ENCODE data around the gene SNRNP70. TPM values are rescaled to one million over a fixed set of nuclear protein-coding genes. Genes with fewer than 3 reads are reported as not detected.
A peak's percentile ranks its signal among the peaks of the same experiment; 100 is the strongest.

The SNRNP70 gene
- total and polyA plus RNA-seq, 7 donors: 83.2 to 133 (median 101) TPM

DNA sequence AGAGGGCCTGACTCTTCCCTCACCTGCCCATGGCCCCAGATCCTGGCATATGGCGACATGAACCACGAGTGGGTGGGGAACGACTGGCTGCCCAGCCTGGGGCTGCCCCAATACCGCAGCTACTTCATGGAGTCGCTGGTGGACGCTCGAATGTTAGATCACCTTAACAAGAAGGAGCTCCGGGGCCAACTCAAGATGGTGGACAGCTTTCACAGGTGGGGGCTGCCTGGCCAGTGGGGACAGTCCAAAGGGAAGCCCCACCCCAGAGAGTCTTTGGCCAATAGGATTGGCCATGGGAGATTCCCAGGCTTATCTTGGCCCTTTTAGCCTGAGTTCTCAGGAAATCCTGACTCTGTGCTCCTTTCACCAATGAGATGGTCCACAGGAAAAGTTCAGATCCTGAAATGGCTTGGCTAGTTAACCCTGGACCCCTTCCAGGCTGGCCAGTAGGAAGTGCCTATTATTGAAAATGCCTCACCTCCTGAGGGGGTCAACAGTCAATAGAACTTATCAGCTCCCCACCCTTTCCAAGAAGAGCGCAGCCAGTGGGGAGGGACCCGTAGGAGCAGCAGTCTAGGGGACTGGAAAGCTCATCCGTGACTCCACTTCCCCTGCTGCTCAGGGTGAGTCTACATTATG is 62.9 kb downstream of the SNRNP70 start:
- intact Hi-C loops (cut with DNase I): no loop called here
- peak overlapping the region; percentile 77 for H3K4me3 ChIP-seq
- H3K4me1 ChIP-seq: peaks cover 31% of the 10 kb centered on the region
- ATAC-seq (no peak), DNase-seq (no peak)
- H3K27me3 ChIP-seq (ENCODE audit: insufficient read depth in 3 of 3, low read length in 2 of 3): no peaks in the 10 kb centered on the region
- H3K27ac ChIP-seq: peak overlapping the region; percentile 99
- WGBS, 3 donors: 64 to 73% (median 69%) methylated on average over 11 of the region's 11 CpGs
- H3K9me3 ChIP-seq: no peaks in the 10 kb centered on the region
- TF ChIP-seq, protein P1, sequence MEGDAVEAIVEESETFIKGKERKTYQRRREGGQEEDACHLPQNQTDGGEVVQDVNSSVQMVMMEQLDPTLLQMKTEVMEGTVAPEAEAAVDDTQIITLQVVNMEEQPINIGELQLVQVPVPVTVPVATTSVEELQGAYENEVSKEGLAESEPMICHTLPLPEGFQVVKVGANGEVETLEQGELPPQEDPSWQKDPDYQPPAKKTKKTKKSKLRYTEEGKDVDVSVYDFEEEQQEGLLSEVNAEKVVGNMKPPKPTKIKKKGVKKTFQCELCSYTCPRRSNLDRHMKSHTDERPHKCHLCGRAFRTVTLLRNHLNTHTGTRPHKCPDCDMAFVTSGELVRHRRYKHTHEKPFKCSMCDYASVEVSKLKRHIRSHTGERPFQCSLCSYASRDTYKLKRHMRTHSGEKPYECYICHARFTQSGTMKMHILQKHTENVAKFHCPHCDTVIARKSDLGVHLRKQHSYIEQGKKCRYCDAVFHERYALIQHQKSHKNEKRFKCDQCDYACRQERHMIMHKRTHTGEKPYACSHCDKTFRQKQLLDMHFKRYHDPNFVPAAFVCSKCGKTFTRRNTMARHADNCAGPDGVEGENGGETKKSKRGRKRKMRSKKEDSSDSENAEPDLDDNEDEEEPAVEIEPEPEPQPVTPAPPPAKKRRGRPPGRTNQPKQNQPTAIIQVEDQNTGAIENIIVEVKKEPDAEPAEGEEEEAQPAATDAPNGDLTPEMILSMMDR (IDR thresholded peaks at IDR 0.05): no peak
- no peaks in the 10 kb centered on the region for H3K36me3 ChIP-seq (ENCODE audit: insufficient read depth in 1 of 2, low read depth in 1 of 2)

DNA sequence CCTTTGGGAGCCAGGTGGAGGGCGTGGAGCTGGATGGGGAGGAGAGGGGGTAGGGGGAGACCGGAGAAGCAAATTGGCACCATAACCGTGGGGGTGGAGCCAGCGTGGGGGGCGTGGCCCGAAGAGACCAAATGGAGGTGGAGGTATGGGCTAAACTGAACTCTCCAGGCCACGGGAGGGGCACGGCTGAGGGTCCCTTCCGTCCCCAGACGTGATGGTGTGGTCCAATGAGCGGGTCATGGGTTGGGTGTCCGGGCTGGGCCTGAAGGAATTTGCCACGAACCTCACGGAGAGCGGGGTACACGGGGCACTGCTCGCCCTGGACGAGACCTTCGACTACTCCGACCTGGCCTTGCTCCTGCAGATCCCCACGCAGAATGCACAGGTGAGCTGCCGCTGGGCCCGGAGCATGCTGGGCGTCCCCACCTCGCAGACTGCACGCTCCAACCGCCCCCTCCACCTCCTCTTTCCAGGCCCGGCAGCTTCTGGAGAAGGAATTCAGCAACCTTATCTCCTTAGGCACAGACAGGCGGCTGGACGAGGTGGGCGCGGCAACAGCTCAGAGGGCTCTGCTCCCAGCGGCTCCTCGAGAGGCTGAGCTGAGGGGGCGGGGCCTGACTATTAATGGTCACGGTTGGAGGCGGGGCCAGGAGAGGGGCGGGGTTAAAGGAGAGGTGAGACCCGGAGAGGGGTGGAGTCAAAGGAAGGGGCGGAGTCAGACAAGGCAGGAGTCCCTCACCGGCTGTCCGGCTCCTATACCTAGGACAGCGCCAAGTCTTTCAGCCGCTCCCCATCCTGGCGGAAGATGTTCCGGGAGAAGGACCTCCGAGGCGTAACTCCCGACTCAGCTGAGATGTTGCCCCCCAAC is 63.8 kb downstream of the SNRNP70 start:
- H3K4me1 ChIP-seq: peaks cover 31% of the 10 kb centered on the region
- DNase-seq: peak; percentile 96 to 97
- no peaks in the 10 kb centered on the region for H3K9me3 ChIP-seq
- peak; percentile 76 to 82 (median 80) for ATAC-seq
- H3K4me3 ChIP-seq: peak overlapping the region; percentile 77
- H3K27me3 ChIP-seq (ENCODE audit: insufficient read depth in 3 of 3, low read length in 2 of 3): no peaks in the 10 kb centered on the region
- peak overlapping the region; percentile 99 for H3K27ac ChIP-seq
- intact Hi-C loops (cut with DNase I): no loop called here
- WGBS, 3 donors: 2 to 3% (median 3%) methylated on average over 37 to 49 of the region's 49 CpGs
- TF ChIP-seq, protein P1 (IDR thresholded peaks at IDR 0.05): no peak
- no peaks in the 10 kb centered on the region for H3K36me3 ChIP-seq (ENCODE audit: insufficient read depth in 1 of 2, low read depth in 1 of 2)

DNA sequence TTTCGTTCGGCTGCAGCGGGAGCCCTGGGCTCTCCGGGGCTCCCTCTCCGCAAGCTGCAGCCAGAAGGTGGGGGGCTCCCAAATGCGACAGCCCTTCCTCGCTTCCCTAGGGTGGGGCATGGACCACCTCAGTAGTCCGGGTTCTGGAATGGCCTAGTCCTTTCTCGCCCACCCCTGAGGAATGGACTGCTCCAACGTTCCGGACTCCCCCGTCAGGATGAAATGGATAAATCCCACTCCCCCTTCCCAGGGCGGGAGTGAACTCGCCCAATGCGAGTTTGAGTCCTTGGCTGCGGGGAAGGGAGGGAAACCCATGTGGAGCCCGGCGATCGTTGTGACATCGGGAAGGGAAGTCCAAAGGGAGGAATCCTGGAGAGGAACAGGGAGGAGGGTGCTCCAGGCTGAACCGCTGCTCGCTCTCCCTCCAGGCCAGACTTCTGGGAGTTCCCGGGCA is 64.4 kb downstream of the SNRNP70 start:
- intact Hi-C loops (cut with DNase I): loop anchor here (5.0 to 10.0 kb wide), 2 partner anchors 32 to 155 kb away; partner anchors contain the start of genes C19orf73 (in 2 of the 2), PPFIA3 (in 2 of the 2), GYS1 (in 1 of the 2) and RUVBL2 (in 1 of the 2)
- H3K4me3 ChIP-seq: peak overlapping the region; percentile 77
- H3K27ac ChIP-seq: peak overlapping the region; percentile 99
- ATAC-seq (peak; percentile 22 to 66 (median 47)), DNase-seq (peak; percentile 70 to 87)
- WGBS, 3 donors: 0% methylated on average over 23 of the region's 23 CpGs
- H3K27me3 ChIP-seq (ENCODE audit: insufficient read depth in 3 of 3, low read length in 2 of 3): no peaks in the 10 kb centered on the region
- no peaks in the 10 kb centered on the region for H3K36me3 ChIP-seq (ENCODE audit: insufficient read depth in 1 of 2, low read depth in 1 of 2)
- H3K4me1 ChIP-seq: peaks cover 31% of the 10 kb centered on the region
- no peaks in the 10 kb centered on the region for H3K9me3 ChIP-seq
- TF ChIP-seq, protein P1 (IDR thresholded peaks at IDR 0.05): no peak

DNA sequence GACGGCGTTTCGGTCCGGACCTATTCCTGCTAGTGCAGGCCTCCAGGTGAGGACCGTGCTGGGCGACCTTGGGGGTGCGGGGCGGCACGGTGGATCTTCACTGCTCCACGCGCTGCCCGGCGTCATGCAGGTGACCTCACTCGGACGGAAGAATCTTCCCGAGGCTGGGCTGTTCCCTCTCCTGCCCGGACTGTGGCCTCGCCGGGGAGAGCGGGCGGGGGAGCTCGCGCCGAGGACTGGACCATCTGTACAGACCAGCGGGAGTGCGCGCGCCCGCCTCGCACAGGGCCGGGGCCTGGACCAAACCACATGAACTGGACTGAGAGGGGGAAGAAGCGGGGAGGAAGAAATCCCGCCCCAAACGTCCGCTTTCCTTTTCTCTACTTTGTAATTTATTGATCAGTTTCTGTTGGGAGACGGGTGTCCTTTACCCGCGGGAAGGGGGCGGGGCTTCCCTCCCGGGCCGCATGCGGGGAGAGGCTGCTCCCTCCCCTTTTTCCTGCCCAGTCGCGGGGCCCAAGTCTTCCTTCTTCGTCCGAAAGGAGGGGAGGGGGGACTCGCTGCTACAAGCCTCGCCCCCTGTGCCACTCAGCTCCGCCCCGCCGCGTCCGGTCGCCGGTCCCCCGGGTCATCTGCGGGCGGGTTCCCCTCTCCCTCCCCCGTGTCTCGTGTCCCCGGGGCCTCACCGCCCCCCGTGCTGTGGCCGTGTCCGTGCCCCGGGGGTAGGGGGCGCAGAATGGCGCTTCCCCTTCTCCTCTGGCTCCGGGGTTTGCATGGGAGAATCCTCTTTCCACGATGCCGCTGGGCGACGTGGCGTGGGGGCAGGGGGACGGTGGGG is 65.1 kb downstream of the SNRNP70 start:
- H3K4me1 ChIP-seq: peaks cover 30% of the 10 kb centered on the region
- ATAC-seq: peak; percentile 64 to 71 (median 65)

More for the DNA sequence above, 65.1 kb downstream of the SNRNP70 start:
- no peaks in the 10 kb centered on the region for H3K36me3 ChIP-seq (ENCODE audit: insufficient read depth in 1 of 2, low read depth in 1 of 2)
- TF ChIP-seq, protein P1 (IDR thresholded peaks at IDR 0.05): no peak
- no peaks in the 10 kb centered on the region for H3K27me3 ChIP-seq (ENCODE audit: insufficient read depth in 3 of 3, low read length in 2 of 3)
- intact Hi-C loops (cut with DNase I): loop anchor here (5.0 to 10.0 kb wide), 2 partner anchors 33 to 156 kb away; partner anchors contain the start of genes C19orf73 (in 2 of the 2), PPFIA3 (in 2 of the 2), GYS1 (in 1 of the 2) and RUVBL2 (in 1 of the 2)
- DNase-seq: peak; percentile 82 to 90
- H3K4me3 ChIP-seq: peak overlapping the region; percentile 77
- WGBS, 3 donors: 1% methylated on average over 56 to 75 of the region's 75 CpGs
- H3K27ac ChIP-seq: peak overlapping the region; percentile 99
- H3K9me3 ChIP-seq: no peaks in the 10 kb centered on the region
